K562 (cell line): Measurements from ENCODE around the gene TNFAIP3.

Experiments
- CBFA2T2 ChIP-seq: fragments of 450-650 bp; conservative IDR thresholded peaks from 2 replicates; pipeline ENCODE4 v1.6.1; 2017; ENCODE audit warnings: mild to moderate bottlenecking
- POLR2A ChIP-seq: fragments of 450-650 bp; conservative IDR thresholded peaks from 2 replicates; pipeline ENCODE4 v1.6.1; 2016
- SMAD4 ChIP-seq: fragments of 250-450 bp; sonication (Bioruptor Pico); conservative IDR thresholded peaks from 2 replicates; pipeline ENCODE4 v1.8.0; 2021; ENCODE audit warnings: inconsistent platforms, mild to moderate bottlenecking, moderate library complexity
- TF ChIP-seq, protein P1 (sequence below), 3 experiments: IDR thresholded peaks in 2 of 3; conservative IDR thresholded peaks in 1 of 3; 2 replicates each; pipeline ENCODE4 v1.5.1; 2011 to 2012; ENCODE audit warnings: low read length in 3 of 3, mild to moderate bottlenecking in 3 of 3, control low read depth in 2 of 3, improper control_type of control experiment in 1 of 3, inconsistent platforms in 1 of 3, low read depth in 1 of 3, mixed read lengths in 1 of 3, moderate library complexity in 1 of 3; ENCODE audit not compliant: insufficient read depth in 2 of 3
- TF ChIP-seq, protein P2 (sequence below): fragments of 250-450 bp; sonication (Bioruptor Pico); IDR thresholded peaks from 2 replicates; pipeline ENCODE4 v1.5.0; 2022; ENCODE audit warnings: mild to moderate bottlenecking

DNA sequence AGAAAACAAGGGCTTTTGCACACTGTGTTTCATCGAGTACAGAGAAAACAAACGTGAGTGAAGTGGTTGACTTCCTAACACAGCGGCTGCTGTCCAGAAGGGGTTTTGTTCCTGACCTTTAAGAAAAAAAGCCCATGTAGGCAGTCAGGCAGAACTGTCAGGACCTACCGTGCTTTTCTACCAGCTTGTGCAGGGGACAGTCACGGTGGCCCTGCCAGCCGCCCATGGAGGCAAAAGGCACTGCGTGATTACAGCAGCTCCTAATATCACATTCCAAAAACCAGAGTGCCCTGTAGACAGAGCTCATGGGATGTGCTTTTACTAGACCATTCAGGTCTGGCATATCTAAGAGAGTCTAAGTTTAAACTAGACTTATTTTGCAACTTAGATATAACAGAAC lies 12.2 kb downstream of the TNFAIP3 start:
- no peak for TF ChIP-seq SMAD4 (CRISPR knock-in tag)
- TF ChIP-seq CBFA2T2 = no peak
- no peak for TF ChIP-seq POLR2A
- TF ChIP-seq, protein P1, sequence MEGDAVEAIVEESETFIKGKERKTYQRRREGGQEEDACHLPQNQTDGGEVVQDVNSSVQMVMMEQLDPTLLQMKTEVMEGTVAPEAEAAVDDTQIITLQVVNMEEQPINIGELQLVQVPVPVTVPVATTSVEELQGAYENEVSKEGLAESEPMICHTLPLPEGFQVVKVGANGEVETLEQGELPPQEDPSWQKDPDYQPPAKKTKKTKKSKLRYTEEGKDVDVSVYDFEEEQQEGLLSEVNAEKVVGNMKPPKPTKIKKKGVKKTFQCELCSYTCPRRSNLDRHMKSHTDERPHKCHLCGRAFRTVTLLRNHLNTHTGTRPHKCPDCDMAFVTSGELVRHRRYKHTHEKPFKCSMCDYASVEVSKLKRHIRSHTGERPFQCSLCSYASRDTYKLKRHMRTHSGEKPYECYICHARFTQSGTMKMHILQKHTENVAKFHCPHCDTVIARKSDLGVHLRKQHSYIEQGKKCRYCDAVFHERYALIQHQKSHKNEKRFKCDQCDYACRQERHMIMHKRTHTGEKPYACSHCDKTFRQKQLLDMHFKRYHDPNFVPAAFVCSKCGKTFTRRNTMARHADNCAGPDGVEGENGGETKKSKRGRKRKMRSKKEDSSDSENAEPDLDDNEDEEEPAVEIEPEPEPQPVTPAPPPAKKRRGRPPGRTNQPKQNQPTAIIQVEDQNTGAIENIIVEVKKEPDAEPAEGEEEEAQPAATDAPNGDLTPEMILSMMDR (IDR thresholded peaks at IDR 0.05 in 2 of 3, conservative IDR thresholded peaks at IDR 0.05 in 1 of 3; ENCODE audit: insufficient read depth in 2 of 3, low read depth in 1 of 3, low read length in 3 of 3) = no peak
- TF ChIP-seq, protein P2, sequence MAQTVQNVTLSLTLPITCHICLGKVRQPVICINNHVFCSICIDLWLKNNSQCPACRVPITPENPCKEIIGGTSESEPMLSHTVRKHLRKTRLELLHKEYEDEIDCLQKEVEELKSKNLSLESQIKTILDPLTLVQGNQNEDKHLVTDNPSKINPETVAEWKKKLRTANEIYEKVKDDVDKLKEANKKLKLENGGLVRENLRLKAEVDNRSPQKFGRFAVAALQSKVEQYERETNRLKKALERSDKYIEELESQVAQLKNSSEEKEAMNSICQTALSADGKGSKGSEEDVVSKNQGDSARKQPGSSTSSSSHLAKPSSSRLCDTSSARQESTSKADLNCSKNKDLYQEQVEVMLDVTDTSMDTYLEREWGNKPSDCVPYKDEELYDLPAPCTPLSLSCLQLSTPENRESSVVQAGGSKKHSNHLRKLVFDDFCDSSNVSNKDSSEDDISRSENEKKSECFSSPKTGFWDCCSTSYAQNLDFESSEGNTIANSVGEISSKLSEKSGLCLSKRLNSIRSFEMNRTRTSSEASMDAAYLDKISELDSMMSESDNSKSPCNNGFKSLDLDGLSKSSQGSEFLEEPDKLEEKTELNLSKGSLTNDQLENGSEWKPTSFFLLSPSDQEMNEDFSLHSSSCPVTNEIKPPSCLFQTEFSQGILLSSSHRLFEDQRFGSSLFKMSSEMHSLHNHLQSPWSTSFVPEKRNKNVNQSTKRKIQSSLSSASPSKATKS (CRISPR knock-in tag) = no peak
